ENCODE measurements around the gene BBIP1. TPM values are rescaled to one million over a fixed set of nuclear protein-coding genes. Genes with fewer than 3 reads are reported as not detected.
"Not testable (repeated sequence)": the region's sequence is repeated elsewhere in the genome, so short reads cannot be mapped to it uniquely, and the experiment has no call there.

BBIP1 gene
- total and polyA plus RNA-seq, 4 donors: 30.4 to 38.6 (median 35.7) TPM

DNA sequence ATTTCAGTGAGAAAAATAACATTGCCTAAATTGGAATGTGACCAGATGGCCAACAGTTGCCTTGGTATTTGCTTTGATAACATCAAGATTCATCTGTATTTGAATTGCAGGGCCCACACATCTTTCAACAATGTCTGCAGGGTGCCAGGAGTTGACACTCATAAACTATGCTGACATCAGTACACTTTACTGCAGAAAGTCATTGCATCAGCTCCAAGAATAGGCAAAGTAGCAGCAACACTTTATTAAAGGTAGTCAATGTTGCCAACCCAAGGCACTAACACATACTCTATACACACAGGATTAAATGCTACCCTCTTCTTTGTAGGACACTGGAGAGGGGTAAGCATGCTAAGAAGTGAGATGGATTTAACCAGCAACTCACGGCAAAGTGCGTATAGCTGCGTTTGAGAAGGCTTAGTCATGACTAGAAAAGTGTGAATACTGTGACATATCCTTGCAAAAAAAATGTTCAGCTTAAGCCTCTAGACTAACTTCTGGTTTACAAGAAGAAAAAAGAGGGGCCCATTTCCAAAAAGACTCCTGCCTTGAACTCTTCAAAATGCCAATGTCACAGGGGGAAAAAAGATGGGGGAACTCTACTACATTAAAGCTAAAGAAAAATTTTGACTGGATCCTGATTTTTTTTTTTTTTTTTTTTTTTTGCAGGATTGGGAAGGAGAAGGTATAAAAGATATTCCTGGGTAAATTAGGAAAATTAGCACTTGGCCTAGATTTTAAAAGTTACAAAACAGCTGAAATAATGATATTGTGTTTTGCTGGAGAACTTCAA lies 2.2 kb downstream of the BBIP1 start:
- intact Hi-C loops (cut with DNase I): no loop called here
- H3K9me3 ChIP-seq (ENCODE audit: control insufficient read depth, low read length): no peaks in the 10 kb centered on the region
- ATAC-seq (ENCODE audit: low FRiP score) (no peak), DNase-seq (no peak)
- H3K4me1 ChIP-seq (ENCODE audit: control insufficient read depth in 1 of 2, insufficient read depth in 2 of 2, low read length in 2 of 2): peaks cover 0 to 5% of the 10 kb centered on the region in 2 donors
- no peaks in the 10 kb centered on the region for H3K27me3 ChIP-seq (ENCODE audit: control insufficient read depth in 1 of 2, insufficient read depth in 2 of 2, low read length in 1 of 2)
- 81 to 84% methylated on average over 3 of the region's 3 CpGs for WGBS, 2 donors
- H3K27ac ChIP-seq (ENCODE audit: low read depth in 1 of 2, low read length in 2 of 2): no peak overlapping the region
- no peak overlapping the region for H3K4me3 ChIP-seq (ENCODE audit: low read length in 2 of 2)
- no peaks in the 10 kb centered on the region for H3K36me3 ChIP-seq (ENCODE audit: control insufficient read depth in 1 of 2, insufficient read depth in 2 of 2, low read length in 1 of 2)

- 92 to 94% methylated on average over 4 of the region's 4 CpGs for whole genome bisulfite sequencing, 2 donors
- H3K27me3 ChIP-seq (ENCODE audit: control insufficient read depth in 1 of 2, insufficient read depth in 2 of 2, low read length in 1 of 2); intact Hi-C loops (cut with DNase I); ATAC-seq (ENCODE audit: low FRiP score); H3K27ac ChIP-seq (ENCODE audit: low read depth in 1 of 2, low read length in 2 of 2); H3K9me3 ChIP-seq (ENCODE audit: control insufficient read depth, low read length); H3K4me3 ChIP-seq (ENCODE audit: low read length in 2 of 2); H3K36me3 ChIP-seq (ENCODE audit: control insufficient read depth in 1 of 2, insufficient read depth in 2 of 2, low read length in 1 of 2); DNase-seq; H3K4me1 ChIP-seq (ENCODE audit: control insufficient read depth in 1 of 2, insufficient read depth in 2 of 2, low read length in 2 of 2): not testable (repeated sequence)
Measured at GRCh38 chr10:110915600-110915999, 3.4 kb downstream of the BBIP1 start.

GRCh38 chr10:110915035-110915434 lies 3.9 kb downstream of the BBIP1 start:
- 94 to 97% methylated on average over 6 of the region's 6 CpGs for WGBS, 2 donors
- H3K27me3 ChIP-seq (ENCODE audit: control insufficient read depth in 1 of 2, insufficient read depth in 2 of 2, low read length in 1 of 2): no peaks in the 10 kb centered on the region
- intact Hi-C loops (cut with DNase I): no loop called here

DNA sequence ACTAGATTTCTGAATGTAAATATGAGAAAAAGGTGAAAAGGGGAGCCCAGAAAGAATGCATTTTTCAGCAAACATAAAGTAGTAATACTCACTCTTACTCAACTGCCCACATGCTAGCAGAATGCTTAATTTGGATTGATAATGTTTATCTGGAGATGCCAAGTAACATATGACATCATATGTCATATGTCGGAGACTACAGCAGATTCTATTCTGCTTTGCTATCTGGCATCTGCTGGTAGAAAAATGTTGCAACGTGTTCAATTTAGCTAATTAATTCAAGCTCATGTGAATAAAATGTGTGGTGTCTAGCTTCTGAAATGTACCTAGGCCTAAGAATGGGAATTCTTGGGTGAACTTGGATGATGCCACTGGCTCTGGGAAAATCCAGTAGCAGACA lies 4.5 kb downstream of the BBIP1 start:
- intact Hi-C loops (cut with DNase I): no loop called here
- H3K36me3 ChIP-seq (ENCODE audit: control insufficient read depth in 1 of 2, insufficient read depth in 2 of 2, low read length in 1 of 2): no peaks in the 10 kb centered on the region
- no peak overlapping the region for H3K4me3 ChIP-seq (ENCODE audit: low read length in 2 of 2)
- no peak for DNase-seq
- H3K9me3 ChIP-seq (ENCODE audit: control insufficient read depth, low read length): no peaks in the 10 kb centered on the region
- WGBS, 2 donors: 79 to 89% methylated on average over 2 of the region's 2 CpGs
- H3K27ac ChIP-seq (ENCODE audit: low read depth in 1 of 2, low read length in 2 of 2): no peak overlapping the region
- H3K27me3 ChIP-seq (ENCODE audit: control insufficient read depth in 1 of 2, insufficient read depth in 2 of 2, low read length in 1 of 2): no peaks in the 10 kb centered on the region
- H3K4me1 ChIP-seq (ENCODE audit: control insufficient read depth in 1 of 2, insufficient read depth in 2 of 2, low read length in 2 of 2): peaks cover 0 to 3% of the 10 kb centered on the region in 2 donors
- ATAC-seq (ENCODE audit: low FRiP score): no peak

More at GRCh38 chr10:110915035-110915434, 3.9 kb downstream of the BBIP1 start:
- Histone ChIP-seq H3K36me3 (ENCODE audit: control insufficient read depth in 1 of 2, insufficient read depth in 2 of 2, low read length in 1 of 2) (no peaks in the 10 kb centered on the region), H3K4me1 (ENCODE audit: control insufficient read depth in 1 of 2, insufficient read depth in 2 of 2, low read length in 2 of 2) (peaks cover 0 to 3% of the 10 kb centered on the region in 2 donors), H3K27ac (ENCODE audit: low read depth in 1 of 2, low read length in 2 of 2) (no peak overlapping the region), H3K4me3 (ENCODE audit: low read length in 2 of 2) (no peak overlapping the region), H3K9me3 (ENCODE audit: control insufficient read depth, low read length) (no peaks in the 10 kb centered on the region)
- DNase-seq: no peak
- ATAC-seq (ENCODE audit: low FRiP score): no peak

DNA sequence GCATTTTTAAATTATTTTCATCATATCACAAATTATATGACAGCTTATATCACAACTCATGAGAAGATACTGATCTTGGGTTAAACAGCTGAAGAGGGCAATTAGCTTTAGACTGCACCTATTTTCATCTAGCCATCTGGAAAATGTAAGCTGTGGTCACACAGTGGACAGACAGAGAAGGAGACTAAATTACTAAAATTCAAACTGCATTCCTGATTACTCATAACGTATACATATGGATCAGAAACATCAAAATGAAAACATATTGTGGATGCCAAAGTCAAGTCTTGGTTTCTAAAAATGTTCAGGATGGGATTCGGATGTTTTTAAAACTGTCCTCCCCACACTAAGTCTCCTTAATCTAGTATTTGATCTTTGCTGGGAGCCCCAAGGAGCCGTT lies 6.6 kb downstream of the BBIP1 start:
- ATAC-seq (ENCODE audit: low FRiP score): no peak
- H3K27ac ChIP-seq (ENCODE audit: low read depth in 1 of 2, low read length in 2 of 2): no peak overlapping the region
- no peak for DNase-seq
- no peaks in the 10 kb centered on the region for H3K9me3 ChIP-seq (ENCODE audit: control insufficient read depth, low read length)
- peaks cover 0 to 3% of the 10 kb centered on the region in 2 donors for H3K4me1 ChIP-seq (ENCODE audit: control insufficient read depth in 1 of 2, insufficient read depth in 2 of 2, low read length in 2 of 2)
- 20 to 26% methylated on average over 3 of the region's 3 CpGs for WGBS, 2 donors
- no peaks in the 10 kb centered on the region for H3K27me3 ChIP-seq (ENCODE audit: control insufficient read depth in 1 of 2, insufficient read depth in 2 of 2, low read length in 1 of 2)
- no peaks in the 10 kb centered on the region for H3K36me3 ChIP-seq (ENCODE audit: control insufficient read depth in 1 of 2, insufficient read depth in 2 of 2, low read length in 1 of 2)
- H3K4me3 ChIP-seq (ENCODE audit: low read length in 2 of 2): no peak overlapping the region
- intact Hi-C loops (cut with DNase I): no loop called here

DNA sequence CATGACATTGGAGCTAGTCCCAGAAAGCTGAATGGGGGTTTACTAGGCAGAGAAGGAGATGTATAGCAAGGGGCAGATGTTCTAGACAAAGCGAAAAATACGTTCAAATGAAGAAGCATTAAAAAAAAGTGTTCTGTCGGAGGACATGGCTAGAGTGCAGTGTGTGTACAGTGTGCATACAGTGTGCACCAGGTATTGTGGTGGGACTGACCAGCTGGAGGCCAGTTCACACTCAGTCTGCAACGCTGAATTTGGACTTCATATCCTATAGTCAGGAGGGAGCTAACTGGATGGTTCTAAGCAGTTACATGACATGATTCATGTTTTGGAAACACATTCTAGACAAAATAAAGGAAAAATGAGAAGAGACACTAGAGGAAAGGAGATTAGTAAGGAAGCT lies 8.8 kb downstream of the BBIP1 start:
- Histone ChIP-seq H3K9me3 (ENCODE audit: control insufficient read depth, low read length) (no peaks in the 10 kb centered on the region), H3K4me3 (ENCODE audit: low read length in 2 of 2) (no peak overlapping the region), H3K27me3 (ENCODE audit: control insufficient read depth in 1 of 2, insufficient read depth in 2 of 2, low read length in 1 of 2) (no peaks in the 10 kb centered on the region), H3K4me1 (ENCODE audit: control insufficient read depth in 1 of 2, insufficient read depth in 2 of 2, low read length in 2 of 2) (no peaks in the 10 kb centered on the region), H3K36me3 (ENCODE audit: control insufficient read depth in 1 of 2, insufficient read depth in 2 of 2, low read length in 1 of 2) (no peaks in the 10 kb centered on the region), H3K27ac (ENCODE audit: low read depth in 1 of 2, low read length in 2 of 2) (no peak overlapping the region)
- WGBS, 2 donors: 80 to 82% methylated on average over 4 of the region's 4 CpGs
- no peak for ATAC-seq (ENCODE audit: low FRiP score)
- DNase-seq: no peak
- intact Hi-C loops (cut with DNase I): no loop called here

DNA sequence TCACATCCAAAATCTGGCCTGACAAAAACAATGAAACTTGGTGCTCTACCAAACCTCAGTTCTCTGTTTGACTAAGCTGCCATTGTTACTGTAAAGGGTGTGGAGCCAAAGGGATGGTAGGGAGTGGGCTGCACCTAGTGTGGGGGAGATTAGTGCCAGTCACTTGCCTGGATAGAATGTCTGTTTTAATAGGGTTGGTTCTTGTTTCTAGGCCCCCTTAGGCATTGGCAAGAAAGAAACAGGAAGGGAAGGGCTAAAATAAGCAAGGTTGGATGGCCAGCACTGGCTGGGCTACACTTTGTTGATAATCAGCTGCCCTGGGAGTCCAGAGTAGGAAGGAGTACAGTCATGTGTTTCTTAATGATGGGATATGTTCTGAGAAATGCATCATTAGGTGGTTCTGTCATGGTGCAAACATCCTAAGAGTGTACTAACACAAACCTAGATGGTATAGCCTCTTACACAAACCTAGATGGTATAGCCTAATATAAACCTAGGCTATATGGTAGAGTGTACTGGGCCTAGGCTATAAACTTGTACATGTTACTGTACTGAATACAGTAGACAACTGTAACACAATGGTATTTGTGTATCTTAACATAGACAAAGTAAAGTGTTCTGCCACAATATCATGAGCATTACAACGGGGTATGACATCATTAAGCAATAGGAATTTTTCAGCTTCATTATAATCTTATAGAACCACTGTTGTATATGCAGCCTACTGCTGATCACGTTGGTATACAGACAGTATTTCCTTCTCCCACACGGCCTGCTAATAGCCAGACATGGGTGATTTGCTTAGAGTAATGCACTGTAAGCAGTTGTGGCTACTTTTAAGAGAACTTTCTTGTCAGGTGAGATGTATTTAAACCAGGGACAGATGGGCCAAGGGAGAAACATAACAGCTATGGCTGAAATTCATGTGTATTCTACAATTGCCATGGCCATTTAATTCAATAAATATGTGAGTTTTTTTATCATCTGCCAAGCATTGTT lies 15.4 kb downstream of the BBIP1 start:
- no peak for DNase-seq
- Histone ChIP-seq H3K4me3 (ENCODE audit: low read length in 2 of 2) (no peak overlapping the region), H3K27ac (ENCODE audit: low read depth in 1 of 2, low read length in 2 of 2) (no peak overlapping the region), H3K9me3 (ENCODE audit: control insufficient read depth, low read length) (no peaks in the 10 kb centered on the region), H3K4me1 (ENCODE audit: control insufficient read depth in 1 of 2, insufficient read depth in 2 of 2, low read length in 2 of 2) (peaks cover 0 to 4% of the 10 kb centered on the region in 2 donors), H3K36me3 (ENCODE audit: control insufficient read depth in 1 of 2, insufficient read depth in 2 of 2, low read length in 1 of 2) (peaks cover 0 to 5% of the 10 kb centered on the region in 2 donors), H3K27me3 (ENCODE audit: control insufficient read depth in 1 of 2, insufficient read depth in 2 of 2, low read length in 1 of 2) (no peaks in the 10 kb centered on the region)
- no peak for ATAC-seq (ENCODE audit: low FRiP score)
- intact Hi-C loops (cut with DNase I): no loop called here
- WGBS, 2 donors: 75 to 76% methylated on average over 3 of the region's 3 CpGs

- Histone ChIP-seq H3K36me3 (ENCODE audit: control insufficient read depth in 1 of 2, insufficient read depth in 2 of 2, low read length in 1 of 2) (peaks cover 0 to 5% of the 10 kb centered on the region in 2 donors), H3K4me3 (ENCODE audit: low read length in 2 of 2) (no peak overlapping the region), H3K27me3 (ENCODE audit: control insufficient read depth in 1 of 2, insufficient read depth in 2 of 2, low read length in 1 of 2) (no peaks in the 10 kb centered on the region), H3K4me1 (ENCODE audit: control insufficient read depth in 1 of 2, insufficient read depth in 2 of 2, low read length in 2 of 2) (peaks cover 0 to 4% of the 10 kb centered on the region in 2 donors), H3K9me3 (ENCODE audit: control insufficient read depth, low read length) (no peaks in the 10 kb centered on the region), H3K27ac (ENCODE audit: low read depth in 1 of 2, low read length in 2 of 2) (no peak overlapping the region)
- ATAC-seq (ENCODE audit: low FRiP score) (no peak), DNase-seq (no peak)
- intact Hi-C loops (cut with DNase I): no loop called here
- WGBS, 2 donors: 78 to 79% methylated on average over 7 of the region's 7 CpGs
Measured at GRCh38 chr10:110901954-110902819, 16.8 kb downstream of the BBIP1 start.
